Measurements from ENCODE around the gene SLC46A3.

DNA sequence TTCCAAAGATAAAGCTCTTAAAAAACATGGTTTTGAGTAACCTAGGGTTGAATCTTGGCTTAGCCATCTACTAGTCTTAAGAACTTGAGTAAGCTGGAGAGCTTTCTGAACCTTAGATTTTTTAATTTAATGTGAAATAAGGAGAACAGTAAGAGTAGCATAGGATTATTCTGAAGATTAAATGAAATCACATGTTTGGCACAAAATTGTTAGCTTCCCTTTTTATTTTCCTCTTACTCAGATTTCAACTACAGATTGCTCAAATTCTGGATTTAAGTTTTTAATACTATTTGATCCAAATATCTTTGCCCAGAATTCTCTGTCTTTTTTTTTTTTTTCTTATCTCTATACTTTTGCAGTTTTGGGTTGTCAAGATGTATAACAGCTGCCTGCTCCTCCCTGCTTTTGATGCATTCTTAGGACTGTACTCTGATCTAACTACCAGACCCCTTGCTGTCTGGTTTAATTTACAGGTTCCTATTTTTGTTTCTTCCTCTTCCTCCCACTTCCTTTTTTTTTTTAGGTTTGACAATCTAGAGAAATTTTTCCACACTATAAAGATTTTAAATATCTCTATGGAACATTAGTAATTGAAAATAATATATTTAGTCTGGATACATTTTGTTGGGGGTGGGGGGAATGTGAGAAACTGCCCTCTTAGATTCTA lies 47.5 kb downstream of the SLC46A3 start:
- TF ChIP-seq, protein P1, sequence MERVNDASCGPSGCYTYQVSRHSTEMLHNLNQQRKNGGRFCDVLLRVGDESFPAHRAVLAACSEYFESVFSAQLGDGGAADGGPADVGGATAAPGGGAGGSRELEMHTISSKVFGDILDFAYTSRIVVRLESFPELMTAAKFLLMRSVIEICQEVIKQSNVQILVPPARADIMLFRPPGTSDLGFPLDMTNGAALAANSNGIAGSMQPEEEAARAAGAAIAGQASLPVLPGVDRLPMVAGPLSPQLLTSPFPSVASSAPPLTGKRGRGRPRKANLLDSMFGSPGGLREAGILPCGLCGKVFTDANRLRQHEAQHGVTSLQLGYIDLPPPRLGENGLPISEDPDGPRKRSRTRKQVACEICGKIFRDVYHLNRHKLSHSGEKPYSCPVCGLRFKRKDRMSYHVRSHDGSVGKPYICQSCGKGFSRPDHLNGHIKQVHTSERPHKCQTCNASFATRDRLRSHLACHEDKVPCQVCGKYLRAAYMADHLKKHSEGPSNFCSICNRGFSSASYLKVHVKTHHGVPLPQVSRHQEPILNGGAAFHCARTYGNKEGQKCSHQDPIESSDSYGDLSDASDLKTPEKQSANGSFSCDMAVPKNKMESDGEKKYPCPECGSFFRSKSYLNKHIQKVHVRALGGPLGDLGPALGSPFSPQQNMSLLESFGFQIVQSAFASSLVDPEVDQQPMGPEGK (CRISPR knock-in tag; IDR thresholded peaks at IDR 0.05; ENCODE audit: borderline replicate concordance) = no peak
- TF ChIP-seq ZNF70 (CRISPR knock-in tag; IDR thresholded peaks at IDR 0.05) = no peak

Measured in SK-N-SH treated with all-trans-retinoic acid at 6 μM for 48 hours (cell line).